OCI-LY1 (cell line): Measurements from ENCODE around the gene MIF.

Experiments
- CTCF ChIP-seq: fragments of 200-600 bp; sonication (generic), shearing (Covaris generic); IDR thresholded peaks from 2 replicates; pipeline ENCODE4 v1.5.1; 2017; ENCODE audit warnings: mild to moderate bottlenecking, antibody characterized with exemption, low read length, moderate library complexity, mixed read lengths
- EZH2 ChIP-seq: fragments of 200-600 bp; sonication (generic), shearing (Covaris generic); IDR thresholded peaks from 2 replicates; pipeline ENCODE4 v1.8.0; 2017; ENCODE audit warnings: borderline replicate concordance, mixed run types, mild to moderate bottlenecking, antibody characterized with exemption, low read length, moderate library complexity, mixed read lengths

- TF ChIP-seq CTCF (no peak), EZH2 (no peak)
These were observed 46.8 kb upstream of the MIF start for GRCh38 chr22:23847310-23847920.
